Left hindlimb (tissue), 1 donor: Measurements from ENCODE around the gene DUSP5.

Experiments used
- DNase-seq: peaks from one replicate; pipeline ENCODE4 v3.0.0-alpha.2; 2018

The DUSP5 gene

DNA sequence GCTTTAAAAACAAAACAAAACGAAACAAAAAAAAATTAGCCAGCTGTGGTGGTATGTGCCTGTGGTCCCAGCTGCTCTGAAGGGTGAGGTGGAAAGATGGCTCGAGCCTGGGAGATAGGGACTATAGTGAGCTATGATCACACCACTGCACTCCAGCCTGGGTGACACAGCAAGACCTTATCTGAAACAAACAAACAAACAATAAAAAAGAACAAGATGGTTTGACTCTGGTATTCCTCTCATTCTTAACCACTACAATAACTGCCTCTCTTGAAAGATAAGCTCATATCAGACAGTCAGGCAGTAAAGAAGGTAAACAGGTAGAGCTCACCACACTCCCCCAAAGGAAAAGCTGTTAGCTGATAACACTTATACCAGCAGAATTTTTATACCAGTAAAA lies 14.1 kb upstream of the DUSP5 start:
- no peak for DNase-seq

DNA sequence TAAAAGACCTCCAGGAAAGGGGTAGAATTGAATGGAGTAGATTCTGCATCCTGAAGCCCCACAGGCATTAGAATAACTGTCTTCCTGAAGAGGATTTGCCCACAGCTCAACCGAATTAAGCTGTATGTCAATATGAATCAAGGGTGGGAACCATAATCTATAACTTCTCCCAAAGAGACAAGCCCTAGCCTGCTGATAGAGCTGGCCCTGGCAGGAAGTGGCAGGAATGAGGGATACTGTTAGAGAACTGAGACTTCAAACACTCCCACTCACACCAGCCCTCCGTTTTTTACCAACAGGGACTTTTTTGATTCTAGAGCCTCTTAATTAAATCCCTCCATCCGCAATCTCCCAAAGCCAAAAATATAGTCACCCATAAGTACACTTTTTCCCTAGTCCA lies 12.2 kb upstream of the DUSP5 start:
- DNase-seq, result no peak

DNA sequence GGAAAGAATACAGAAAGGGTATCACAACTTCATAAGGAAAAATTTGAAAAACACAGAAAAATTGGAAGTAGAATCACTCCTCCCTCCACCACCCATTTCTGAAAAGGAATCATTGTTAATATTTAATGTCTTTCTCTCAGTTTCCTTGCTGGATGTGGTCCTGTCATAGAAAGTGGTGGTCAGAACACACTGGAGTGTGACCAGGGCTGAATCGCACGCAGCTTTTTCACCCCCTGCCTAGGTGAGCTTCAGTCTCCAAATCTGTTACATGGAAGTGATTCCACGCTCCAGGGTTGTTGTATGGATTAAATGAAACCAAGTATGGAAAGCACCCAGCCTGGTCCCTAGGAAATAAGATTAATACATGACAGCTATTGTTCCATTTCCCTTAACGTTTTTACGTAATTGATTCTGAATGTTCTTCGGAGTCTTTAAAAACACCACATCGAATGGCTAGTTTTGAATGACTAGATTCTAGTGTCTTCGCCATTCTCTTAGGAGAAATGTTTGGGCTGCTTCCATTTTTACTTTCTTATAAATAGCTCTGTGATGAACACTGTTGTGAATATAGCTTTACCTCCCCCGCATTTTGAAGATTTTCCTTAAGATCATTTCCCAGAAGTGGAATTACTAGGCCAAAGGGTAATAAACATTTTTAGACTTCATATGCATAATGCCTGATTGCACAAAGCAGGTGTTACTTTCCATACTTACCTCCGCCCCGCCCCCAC lies 10.9 kb upstream of the DUSP5 start:
- DNase-seq, result no peak

DNA sequence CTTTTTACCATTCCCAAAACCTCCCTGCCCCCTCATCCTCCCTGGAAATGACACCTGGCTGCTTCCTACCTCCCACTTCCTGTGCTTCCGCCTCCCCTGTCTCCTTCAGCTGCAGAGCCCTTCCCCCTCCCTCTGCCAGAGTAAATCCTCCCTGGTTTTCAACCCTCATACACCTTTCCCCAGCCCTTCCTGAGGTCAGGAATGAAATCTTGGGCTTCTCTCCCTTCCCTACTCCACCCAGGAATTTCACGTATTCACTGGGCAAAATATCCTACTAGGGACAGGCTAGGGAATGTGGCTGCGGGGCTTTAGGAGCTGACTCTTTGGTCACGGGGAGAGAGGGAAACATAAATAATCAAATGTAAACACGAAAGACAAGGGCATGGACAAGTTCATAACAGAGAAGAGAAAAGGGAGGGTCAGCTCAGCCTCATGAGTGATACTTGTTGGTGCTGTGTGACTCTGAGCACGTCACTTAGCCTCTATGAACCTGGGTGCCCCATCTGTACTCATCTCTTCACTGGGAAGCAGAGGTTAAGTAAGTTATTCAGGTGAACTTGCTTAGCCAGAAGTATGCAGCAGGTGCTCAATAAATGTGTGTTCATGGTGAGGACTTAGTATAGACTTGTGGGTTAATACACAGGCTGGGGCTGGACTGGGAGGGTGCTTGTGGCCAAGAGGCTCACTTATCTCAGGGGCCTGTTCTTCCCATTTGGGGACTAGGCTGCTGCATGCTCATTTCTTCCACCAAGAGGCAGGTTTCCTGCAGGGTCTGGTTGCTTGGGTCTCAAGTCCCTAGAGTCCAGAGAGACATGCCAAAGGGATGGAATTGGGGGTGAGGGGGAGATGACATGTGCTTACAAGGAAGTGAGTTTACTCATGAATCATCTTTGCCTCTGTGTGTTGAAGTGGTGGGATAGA lies 10.0 kb upstream of the DUSP5 start:
- no peak for DNase-seq

DNA sequence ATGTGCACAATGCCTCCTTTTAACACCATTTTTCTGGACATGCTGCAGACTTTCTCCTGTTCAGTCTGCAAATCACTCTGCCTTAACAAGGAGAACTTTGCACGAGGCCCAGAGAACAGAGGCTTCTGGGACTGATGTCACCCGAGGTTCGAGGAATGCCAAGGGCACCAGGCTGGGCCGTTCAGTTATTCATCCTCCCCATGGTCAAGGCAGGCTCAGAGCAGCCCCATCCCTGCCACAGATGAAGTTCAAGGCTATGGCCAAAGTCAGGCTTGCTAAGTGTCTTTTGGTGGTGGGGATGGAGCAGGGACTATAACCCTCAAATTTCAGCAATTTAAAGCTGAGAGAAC lies 9.4 kb upstream of the DUSP5 start:
- DNase-seq, result no peak

DNA sequence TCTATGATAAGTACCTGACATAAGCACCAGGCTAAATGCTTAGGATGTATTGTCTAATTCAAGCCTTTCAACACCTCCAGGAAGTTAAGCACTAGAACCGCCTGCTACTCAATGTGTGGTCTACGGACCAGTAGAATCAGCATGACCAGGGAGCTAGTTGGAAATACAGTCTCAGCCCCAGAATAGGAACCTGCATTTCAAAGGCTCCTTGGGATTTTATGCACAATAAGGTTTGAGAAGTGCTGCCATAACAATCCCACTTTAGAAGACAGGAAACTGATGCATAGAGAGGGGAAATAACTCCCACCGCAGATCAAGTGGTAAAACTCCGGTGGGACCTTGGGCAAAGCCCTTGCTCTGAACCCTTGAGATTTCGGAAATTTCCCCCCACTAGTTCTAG lies 8.8 kb upstream of the DUSP5 start:
- no peak for DNase-seq

DNA sequence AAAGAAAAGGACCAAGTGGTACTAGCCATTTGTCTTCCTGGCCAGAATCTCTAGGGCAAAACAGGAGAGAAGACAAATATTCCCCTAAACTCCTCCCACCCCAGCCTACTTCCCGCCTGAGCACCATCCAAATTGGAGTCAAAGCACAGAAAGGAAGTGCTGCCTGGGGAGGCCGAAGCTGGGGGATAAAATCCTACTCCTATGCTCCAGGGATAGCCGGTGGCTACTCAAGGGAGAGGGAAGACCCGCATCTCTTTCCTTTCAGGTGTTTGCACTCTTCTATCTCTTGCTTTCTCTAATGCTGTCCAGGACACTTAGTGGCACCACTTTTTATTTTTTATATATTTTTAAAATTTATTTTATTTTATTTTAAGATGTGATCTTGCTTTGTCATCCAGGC lies 7.1 kb upstream of the DUSP5 start:
- no peak for DNase-seq

DNA sequence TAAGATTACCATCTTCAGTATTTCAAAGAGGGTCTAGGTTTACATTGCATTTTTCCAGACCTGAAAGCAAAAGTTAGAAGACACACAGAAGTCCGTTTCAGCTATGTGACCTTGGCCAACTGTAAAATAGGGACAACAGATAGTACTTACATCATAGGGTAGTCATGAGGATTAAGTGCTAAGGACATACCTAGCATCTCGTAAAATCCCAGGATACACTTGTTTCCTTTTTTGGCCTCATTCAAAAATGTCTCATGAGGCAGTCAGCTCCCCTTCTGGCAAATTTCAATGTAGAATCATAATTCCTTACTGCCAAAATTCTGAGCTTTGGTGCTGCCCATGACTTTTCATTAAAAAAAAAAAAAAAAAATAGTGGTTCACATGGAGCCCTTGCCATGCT lies 6.4 kb upstream of the DUSP5 start:
- DNase-seq, result no peak

DNA sequence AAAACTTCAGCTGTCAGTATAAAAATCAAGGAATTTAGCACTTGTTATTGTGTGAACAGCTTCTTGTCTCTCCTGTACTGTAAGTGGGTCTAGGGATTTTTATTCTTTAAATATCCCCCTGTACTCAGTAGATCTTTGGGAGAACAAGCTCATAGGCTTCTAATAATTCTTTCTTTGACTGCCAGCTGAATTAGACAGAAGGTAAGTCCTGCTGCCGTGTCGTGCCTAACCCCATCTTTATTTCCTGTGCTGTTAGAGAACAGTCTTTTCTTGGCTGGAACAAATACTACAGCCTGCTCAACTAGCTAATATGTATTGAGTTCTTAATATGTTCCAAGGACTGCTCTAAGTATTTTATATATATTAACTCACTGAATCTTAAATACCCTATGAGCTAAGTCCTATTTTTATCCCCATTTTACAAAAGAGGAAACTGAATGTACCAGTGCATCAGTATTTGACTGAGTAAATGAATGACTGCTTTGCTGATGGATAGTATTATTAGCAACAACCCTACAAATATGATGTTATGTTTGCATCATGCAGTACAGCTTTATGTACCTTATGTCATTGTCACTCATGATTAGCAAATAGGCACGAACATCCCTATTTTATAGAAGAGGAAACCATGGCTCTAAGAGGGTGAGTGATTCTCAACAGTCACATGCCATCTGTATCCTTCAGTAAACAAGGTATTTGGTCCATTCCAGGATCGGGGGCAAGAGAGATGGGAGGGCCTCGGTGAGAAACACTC lies 5.5 kb upstream of the DUSP5 start:
- DNase-seq, result no peak

DNA sequence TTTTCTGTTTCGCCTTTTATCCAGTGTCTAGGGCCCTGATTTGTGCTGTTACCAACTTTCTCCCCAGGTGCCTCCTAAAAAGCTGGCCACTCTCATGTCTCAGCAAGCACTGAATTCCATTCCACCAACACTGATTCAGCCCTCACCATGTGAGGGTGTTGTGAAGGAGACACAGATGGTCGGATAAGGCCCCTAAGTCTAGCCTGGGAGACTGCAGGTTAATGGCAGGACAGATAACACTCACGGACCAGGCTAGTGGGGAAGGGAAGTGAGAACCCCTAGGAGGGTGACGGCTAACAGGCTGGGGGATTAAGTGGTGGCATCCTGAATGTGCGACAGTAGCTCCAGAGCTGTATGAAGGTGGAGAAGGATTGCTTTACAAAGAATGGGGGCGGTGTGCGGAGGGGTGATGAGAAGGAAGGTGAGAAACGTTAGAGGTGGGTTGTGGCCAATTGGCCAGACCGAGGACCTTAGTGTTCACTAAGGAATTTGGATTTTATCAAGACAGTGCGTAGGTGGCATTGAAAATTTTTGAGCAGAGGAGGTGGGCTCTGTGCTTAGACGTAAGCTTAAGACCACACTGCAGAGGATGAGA lies 3.8 kb upstream of the DUSP5 start:
- no peak for DNase-seq

DNA sequence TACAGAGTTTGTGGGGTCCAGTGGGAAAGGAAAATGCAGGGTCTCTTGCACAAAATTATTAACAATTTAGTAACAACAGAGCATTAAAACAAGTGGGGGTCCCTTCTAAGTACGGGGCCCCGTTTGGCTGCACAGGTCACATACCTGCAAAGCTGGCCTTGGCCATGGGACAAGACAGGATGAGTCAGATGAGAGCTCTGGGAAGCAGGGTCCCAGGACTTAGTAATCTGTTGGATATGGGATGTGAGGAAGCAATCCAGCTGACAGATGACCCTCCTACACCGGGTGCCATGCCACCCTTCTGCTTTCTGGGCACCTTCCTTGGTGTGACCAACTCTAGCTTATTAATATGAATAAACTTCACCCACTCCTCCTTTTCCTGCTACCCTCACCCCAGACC lies 3.2 kb upstream of the DUSP5 start:
- DNase-seq, result no peak

DNA sequence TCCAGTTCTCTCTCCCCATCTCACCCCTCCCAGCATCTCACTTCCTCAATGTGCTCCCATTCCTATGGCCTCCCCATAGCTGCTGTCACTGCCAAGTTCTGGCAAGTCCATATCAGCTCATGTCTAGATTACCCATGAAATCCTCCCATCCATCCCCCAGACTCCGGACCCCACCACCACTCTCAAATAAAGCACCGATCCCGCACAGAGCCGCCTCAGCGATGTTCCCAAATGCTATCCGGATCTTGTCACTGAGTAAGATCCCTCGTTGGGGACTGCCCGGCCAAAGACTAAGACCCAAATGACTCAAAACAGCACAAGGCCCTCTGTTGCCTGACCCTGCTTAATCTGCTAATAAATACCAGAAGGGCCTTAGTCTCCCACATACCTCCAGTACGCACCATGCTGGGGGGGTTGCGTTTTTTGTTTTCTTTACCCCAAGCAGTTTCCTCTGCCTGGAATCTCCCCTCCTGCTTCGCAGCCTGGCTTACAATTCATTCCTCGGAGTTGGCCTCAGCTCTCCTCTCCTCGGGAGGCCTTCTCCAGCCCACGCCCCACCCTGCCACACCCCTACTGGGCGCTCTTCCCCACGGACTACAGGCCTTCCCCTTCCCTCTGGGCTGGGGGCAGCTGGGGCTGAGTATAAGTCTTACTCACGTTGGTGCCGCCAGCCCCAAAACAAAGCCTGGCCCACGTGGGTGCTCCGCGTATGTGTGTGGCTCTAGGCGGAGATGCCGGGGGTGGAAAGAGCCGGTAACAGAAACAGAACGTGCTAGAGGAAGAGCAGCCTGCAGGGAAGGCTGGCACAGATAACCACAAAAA lies 1.8 kb upstream of the DUSP5 start:
- DNase-seq, result no peak

DNA sequence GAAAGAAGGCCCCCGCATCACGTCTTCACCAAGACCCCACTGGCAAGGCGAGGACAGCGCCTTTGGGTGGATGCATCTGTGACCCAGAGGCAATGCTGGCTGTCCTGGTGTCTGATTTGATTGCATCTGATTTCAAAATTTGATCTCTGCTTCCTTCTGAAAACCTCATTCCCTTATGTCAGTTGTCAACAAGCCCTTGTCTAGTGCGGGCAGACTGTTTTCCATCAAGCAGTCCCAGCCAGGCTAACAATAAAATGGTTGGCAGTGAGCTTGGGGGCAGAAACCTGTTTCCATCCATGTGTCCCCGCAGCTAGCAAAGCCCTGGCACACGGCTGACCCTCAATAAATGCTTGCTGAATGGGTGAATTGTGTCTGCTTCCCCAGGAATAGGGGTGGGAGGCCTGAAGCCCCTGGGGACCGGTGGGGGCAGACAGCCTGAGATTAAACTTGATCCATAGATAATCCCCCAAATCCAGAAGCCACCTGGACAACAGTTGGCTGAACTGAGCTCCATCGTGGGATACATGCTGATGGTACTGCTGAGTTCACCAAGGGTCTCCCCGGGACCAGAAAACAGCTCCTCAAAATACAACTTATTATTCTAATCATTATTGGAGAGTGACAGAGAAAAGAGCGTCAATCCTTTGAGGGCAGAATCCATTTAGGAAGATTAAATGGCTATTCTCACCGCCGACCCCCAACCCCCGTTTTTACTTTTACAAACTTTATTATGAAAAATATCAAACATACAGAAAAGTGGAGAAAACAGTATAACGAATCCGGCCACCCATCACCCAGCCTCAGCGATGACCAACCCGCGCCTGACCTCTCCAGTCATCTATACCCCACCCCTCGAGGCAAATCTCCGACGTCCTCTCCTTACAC lies 912 bp upstream of the DUSP5 start:
- DNase-seq, result no peak

DNA sequence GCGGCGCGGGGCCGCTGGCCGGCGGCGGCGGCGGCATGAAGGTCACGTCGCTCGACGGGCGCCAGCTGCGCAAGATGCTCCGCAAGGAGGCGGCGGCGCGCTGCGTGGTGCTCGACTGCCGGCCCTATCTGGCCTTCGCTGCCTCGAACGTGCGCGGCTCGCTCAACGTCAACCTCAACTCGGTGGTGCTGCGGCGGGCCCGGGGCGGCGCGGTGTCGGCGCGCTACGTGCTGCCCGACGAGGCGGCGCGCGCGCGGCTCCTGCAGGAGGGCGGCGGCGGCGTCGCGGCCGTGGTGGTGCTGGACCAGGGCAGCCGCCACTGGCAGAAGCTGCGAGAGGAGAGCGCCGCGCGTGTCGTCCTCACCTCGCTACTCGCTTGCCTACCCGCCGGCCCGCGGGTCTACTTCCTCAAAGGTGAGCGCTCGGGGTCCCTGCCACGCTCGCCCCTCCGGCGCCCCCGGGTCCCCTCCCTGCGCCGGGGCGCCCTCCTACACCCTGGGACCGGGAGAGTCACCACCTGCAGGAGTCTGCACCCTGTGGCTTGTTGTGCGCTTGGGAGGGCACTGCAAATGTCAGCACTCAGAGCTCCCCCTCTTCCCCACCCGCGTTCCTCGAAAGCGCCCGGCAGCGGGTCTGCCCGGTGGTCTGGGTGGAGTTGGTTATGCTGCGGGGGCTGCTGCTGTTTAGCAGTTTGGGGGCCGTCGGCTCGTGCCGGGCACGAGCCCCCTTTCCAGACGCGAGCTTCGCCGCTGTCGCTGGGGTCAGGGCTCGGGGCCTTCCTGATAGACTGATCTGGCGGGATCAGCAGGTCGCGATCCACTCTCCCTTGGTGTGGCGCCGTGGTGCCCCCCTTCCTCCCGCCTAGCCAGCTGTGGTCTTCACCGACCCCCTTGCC lies 627 bp downstream of the DUSP5 start:
- peak; percentile 67 for DNase-seq

DNA sequence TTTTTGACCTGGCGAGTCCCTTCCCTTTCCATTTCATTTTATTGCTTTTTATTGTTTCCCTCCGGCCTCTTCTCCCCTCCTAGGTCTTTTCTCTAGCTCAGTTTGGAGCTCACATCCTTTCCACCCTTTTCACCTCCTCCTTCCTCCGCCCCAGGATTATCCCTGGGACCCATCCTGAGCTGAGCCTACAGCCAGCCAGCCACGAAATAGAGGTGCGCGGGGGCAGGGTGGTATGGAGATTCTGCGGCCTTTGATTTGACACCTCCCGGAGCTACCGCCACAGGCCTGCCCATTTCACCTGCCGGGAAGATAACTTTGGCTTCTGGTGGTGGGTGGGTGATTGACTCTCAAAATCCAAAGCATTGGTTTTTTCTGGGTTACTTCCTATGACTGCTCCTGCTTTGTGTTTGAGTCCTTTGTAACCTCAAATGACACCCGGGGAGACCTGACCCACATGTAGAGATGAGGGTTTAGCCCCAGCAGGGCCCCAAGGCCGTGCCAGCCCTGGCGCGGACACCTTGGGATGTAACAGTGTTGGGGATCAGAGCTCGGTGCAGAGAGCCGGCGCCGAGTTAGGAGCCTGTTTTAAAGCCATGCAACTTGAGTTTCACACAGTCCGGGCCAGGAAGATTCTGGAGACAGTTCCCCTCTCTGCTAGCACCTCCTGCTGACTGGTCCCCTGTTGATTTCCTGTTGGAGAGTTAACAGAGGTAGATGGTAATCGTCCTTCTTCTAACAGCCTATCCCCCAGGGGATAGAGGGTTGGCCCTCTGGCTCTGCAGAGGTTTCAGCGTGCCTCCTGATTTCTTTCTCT lies 1.5 kb downstream of the DUSP5 start:
- no peak for DNase-seq

DNA sequence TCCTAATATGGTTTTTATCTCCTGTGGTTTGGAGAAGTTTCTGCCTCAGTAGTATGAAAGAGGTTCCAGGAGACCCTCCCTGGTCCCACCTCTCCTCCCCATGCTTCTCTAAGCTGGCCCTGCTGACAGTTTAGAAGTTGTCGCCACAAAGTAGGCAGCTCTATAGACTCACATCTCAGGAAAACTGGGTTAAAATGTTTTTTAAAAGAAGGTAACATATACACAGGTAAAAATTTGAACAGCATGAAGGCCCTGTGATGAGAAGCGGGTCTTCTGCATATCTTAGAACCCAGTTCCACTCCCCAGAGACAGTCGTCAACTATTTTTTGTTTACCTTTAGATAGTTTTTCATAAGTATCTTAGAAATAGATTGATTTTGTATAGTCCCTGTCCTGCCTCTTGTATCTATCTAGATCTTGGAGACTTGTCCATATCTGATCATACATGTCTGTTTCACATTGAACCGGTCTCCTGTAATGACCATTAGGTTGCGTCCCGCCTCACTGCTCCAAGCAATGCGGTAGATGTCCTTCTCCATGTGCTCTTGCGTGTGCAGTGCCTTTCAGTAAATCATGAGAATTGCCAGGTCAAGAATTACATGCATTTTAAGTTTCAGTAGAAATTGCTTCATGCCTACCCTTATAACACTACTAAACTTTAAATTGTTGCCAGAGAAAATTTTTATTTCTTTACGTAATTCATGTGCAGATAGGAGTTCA lies 2.2 kb downstream of the DUSP5 start:
- no peak for DNase-seq

DNA sequence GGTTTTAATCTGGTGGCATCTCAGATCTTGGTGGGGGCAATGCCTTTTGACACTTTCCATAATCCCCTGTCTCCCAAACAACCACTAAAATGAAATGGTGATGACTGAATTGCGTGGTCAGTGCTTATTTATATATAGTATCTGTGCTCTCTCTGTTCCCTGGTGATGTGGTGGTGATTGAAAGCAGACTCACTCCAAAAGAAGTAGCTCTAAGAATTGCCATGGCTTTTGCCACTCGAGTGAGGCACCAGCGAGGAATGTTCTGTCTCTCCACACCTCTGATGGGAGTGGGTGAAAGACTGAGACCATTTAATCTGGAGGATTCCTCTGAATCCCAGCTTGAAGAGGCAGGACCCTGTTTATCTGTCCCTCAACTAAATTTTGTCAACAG lies 2.8 kb downstream of the DUSP5 start:
- DNase-seq, result no peak

DNA sequence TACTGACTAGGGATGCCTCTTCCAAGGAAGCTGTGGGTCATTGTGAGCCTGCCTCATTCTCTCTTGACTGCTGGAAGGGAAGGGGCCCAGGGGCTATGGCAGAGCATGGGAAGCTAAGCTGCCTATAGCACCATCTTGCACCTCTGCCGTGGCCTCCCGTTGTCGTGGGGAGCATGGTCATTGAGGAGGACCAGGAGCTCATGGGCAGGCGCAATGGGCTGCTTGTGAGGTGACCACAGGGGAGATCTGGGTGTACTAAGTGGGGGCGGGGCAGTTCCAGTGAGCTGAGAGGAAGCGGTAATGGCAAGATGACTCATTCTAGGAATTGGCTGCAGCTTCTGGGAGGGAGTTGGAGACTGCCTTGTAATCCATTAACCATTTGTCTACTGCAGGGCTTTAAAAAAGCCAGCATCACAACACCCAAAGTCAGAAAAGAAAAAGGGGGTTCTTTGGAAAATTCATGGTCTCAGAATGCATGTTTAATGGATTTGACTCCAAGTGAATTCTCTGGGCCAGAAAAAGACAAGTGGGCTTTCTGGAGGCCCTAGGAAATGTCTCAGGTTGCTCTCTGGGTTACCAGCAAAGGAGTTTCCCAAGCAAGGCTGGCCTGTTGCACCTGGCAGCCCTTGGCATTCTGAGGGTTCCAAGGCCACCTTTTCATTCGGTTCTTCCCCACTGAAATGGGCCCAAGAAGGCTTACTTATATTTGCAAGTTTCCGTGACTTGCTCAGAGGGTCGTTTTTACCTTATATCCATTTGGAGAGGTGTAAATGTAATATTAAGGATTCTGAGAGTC lies 3.6 kb downstream of the DUSP5 start:
- peak; percentile 88 for DNase-seq
